Brain microvascular endothelial cell (primary cell): Measurements from ENCODE around the gene AK8.
"Not testable (repeated sequence)": the region's sequence is repeated elsewhere in the genome, so short reads cannot be mapped to it uniquely, and the experiment has no call there.

Experiments
- DNase-seq: peaks from one replicate; pipeline ENCODE4 v3.0.0-alpha.2; 2020
- H3K27ac ChIP-seq: fragments of 250-450 bp; sonication (Bioruptor Pico); 2 replicates; pipeline ENCODE4 v1.5.1; 2020; ENCODE audit warnings: mild to moderate bottlenecking, moderate library complexity
- H3K27me3 ChIP-seq: fragments of 250-450 bp; sonication (Bioruptor Pico); replicated peaks from 2 replicates; pipeline ENCODE4 v1.5.1; 2020; ENCODE audit warnings: mild to moderate bottlenecking
- H3K36me3 ChIP-seq: fragments of 250-450 bp; sonication (Bioruptor Pico); replicated peaks from 2 replicates; pipeline ENCODE4 v1.5.1; 2020; ENCODE audit warnings: mild to moderate bottlenecking
- H3K4me3 ChIP-seq: 2 replicates; pipeline ENCODE4 v1.5.1; 2011; ENCODE audit warnings: low read depth, mild to moderate bottlenecking, control low read depth, low read length, moderate library complexity
- in situ Hi-C: cut with HindIII; loops from 2 replicates; pipeline ENCODE4 v1.10.0; 2017; ENCODE audit warnings: low sequenced_read_pairs, low pct_ligation_motif_present
- TF ChIP-seq, protein P1 (sequence below): IDR thresholded peaks from 2 replicates; pipeline ENCODE4 v1.5.1; 2011; ENCODE audit warnings: low read depth, mild to moderate bottlenecking, moderate library complexity, low read length, control low read depth, inconsistent platforms; ENCODE audit errors: missing control alignments

The AK8 gene

DNA sequence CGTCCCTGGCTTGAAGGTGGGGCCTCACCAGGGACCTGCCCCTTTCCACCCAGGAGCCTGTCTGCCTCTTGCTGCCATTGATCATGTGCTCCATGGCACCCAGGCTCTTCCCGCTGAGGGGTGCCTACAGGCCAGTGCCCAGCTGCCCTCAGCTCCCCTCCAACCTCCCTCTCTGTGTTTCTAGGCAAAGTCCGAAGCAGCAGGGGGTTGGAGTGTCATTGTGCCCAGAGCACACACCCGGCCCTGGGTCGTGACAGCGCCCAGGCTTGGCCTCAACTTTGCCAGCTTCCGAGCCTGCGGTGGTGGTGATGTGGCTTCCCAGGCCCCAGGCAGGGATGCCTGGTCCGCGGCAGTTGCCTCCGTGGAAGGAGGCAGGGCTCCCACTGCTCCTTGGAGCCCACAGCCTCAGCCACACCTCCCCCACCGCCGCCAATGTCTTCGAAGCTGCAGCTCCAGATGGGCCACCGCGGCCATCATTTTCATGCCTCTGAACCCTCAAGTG lies 155.5 kb downstream of the AK8 start:
- in situ Hi-C loops = no loop called here
- DNase-seq = no peak
- no peak overlapping the region for H3K27ac ChIP-seq
- TF ChIP-seq, protein P1, sequence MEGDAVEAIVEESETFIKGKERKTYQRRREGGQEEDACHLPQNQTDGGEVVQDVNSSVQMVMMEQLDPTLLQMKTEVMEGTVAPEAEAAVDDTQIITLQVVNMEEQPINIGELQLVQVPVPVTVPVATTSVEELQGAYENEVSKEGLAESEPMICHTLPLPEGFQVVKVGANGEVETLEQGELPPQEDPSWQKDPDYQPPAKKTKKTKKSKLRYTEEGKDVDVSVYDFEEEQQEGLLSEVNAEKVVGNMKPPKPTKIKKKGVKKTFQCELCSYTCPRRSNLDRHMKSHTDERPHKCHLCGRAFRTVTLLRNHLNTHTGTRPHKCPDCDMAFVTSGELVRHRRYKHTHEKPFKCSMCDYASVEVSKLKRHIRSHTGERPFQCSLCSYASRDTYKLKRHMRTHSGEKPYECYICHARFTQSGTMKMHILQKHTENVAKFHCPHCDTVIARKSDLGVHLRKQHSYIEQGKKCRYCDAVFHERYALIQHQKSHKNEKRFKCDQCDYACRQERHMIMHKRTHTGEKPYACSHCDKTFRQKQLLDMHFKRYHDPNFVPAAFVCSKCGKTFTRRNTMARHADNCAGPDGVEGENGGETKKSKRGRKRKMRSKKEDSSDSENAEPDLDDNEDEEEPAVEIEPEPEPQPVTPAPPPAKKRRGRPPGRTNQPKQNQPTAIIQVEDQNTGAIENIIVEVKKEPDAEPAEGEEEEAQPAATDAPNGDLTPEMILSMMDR = no peak
- no peak overlapping the region for H3K4me3 ChIP-seq
- H3K27me3 ChIP-seq = peaks cover 2% of the 10 kb centered on the region
- H3K36me3 ChIP-seq = no peaks in the 10 kb centered on the region

DNA sequence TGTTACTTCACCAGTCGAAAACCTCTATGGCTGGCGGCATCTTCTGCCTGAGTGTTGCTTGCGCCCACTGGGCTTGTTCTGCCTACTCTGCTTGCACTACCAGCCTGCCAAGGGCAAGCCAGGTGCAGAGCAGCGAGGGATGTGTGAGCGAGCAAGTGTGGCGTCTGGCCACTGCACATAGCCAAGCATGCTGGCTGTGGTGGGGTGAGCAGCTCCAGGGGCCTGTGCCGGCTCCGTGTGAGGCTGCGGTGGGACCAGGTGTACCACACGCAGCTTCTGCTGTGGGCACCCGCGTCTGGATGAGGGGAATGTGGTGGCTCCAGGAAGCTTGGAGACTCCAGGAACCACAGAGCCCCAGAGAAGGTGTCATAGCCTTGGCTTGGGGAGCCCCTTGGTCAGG lies 156.4 kb downstream of the AK8 start:
- TF ChIP-seq, protein P1 = no peak
- Histone ChIP-seq H3K27ac (no peak overlapping the region), H3K36me3 (no peaks in the 10 kb centered on the region), H3K4me3 (no peak overlapping the region), H3K27me3 (no peaks in the 10 kb centered on the region)
- DNase-seq = no peak
- in situ Hi-C loops = no loop called here

DNA sequence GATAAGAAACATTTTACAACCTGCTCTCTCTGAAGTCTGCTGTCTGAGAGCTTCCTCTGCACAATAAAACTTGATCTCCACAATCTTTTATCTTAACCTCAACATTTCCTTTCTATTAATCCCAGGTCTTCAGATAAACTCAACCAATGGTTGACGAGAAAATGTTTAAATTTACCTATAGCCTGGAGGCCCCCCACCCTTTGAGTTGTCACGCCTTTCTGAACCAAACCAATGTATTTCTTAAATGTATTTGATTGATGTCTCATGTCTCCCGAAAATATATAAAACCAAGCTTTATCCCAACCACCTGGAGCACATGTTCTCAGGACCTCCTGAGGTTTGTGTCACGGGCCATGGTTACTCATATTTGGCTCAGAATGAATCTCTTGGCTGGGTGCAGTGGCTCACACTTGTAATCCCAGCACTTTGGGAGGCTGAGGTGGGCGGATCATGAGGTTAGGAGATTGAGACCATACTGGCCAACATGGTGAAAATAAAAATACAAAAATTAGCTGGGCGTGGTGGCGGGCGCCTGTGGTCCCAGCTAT lies 159.6 kb downstream of the AK8 start:
- in situ Hi-C loops = not testable (repeated sequence)

DNA sequence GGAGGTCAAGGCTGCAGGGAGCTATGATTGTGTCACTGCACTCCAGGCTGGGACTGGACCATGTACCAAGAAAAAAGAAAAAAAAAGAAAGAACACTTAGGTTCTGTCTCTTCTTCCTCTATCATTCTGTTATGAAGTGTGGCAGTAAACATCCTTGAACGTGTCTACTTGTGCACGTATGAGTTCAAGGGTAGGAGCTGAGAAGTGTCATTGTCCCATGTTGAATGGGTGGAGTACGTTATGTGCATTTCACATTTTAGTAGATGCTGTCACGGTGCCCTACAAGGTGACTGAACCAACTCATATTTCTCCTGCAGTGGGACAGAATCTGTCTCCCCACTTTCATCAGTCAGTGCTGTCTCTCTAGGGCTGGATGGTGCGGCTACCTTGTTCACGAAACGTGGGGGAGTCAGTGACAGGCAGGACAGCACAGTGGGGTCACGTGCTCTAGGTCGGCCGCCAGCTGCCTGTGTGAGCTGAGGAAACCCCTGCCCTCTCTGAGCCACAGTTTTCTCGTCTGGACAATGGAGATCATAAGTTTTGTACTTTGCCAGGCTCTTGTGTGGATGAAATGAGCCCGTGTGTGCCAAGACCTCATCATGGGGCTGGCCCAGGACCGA lies 160.6 kb downstream of the AK8 start:
- no peak for DNase-seq
- Histone ChIP-seq H3K27ac (no peak overlapping the region), H3K4me3 (no peak overlapping the region), H3K36me3 (no peaks in the 10 kb centered on the region), H3K27me3 (no peaks in the 10 kb centered on the region)
- in situ Hi-C loops = no loop called here
- TF ChIP-seq, protein P1 = no peak

More for the DNA sequence above, 159.6 kb downstream of the AK8 start:
- not testable (repeated sequence) for H3K36me3 ChIP-seq, H3K4me3 ChIP-seq, H3K27ac ChIP-seq, DNase-seq, H3K27me3 ChIP-seq

DNA sequence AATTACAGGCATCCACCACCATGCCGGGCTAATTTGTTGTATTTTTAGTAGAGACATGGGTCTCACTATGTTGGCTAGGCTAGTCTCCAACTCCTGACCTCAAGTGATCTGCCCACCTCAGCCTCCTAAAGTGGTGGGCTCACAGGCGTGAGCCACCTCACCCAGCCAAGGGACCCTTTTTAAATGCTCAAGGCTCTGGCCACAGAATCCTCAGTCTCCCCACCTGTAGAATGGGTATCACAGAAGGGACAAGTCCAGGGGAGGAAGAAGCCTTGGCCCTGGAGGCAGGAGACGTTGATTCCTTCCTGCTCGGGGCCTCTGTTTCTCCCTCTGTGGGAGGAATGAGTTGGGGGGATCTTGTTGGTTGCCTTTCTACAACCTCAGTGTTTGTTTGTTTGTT lies 162.1 kb downstream of the AK8 start:
- in situ Hi-C loops = no loop called here
- no peaks in the 10 kb centered on the region for H3K27me3 ChIP-seq
- TF ChIP-seq, protein P1 = no peak
- no peaks in the 10 kb centered on the region for H3K36me3 ChIP-seq
- H3K4me3 ChIP-seq = no peak overlapping the region
- no peak overlapping the region for H3K27ac ChIP-seq
- DNase-seq = no peak

DNA sequence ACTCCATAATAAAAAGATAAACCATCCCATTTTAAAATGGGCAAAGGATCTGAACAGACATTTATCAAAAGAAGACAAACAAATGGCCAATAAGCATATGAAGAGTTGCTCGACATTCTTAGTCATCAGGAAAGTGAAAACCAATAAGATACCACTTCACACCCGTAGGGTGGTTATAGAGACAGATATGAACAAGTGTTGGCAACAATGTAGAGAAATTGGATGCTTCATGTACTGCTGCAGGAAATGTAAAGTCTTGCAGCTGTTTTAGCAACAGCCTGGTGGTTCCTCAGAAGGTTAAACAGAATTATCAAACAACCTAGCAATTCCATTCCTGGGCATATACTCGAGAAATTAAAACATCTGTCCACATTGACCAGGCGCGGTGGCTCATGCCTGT lies 165.3 kb downstream of the AK8 start:
- no peak overlapping the region for H3K4me3 ChIP-seq
- DNase-seq = no peak
- TF ChIP-seq, protein P1 = no peak
- peaks cover 2% of the 10 kb centered on the region for H3K27me3 ChIP-seq
- in situ Hi-C loops = no loop called here
- no peak overlapping the region for H3K27ac ChIP-seq
- no peaks in the 10 kb centered on the region for H3K36me3 ChIP-seq
